ENCODE data around the gene CDR2. TPM values are rescaled to one million over a fixed set of nuclear protein-coding genes. Genes with fewer than 3 reads are reported as not detected.
"Not testable (repeated sequence)": the region's sequence is repeated elsewhere in the genome, so short reads cannot be mapped to it uniquely, and the experiment has no call there.

CDR2 gene
- total and polyA plus RNA-seq, 2 of the 13 experiments (the other 11 are each of a cell fraction or from before 2014, with no cell fraction given), result 59.0 to 78.9 TPM

- Histone ChIP-seq H3K79me2 (ENCODE audit: insufficient read depth, low read length) (peaks cover 95% of the 10 kb centered on the region), H3K36me3 (replicated peaks in 1 of 2; ENCODE audit: control insufficient read depth in 1 of 2, insufficient read depth in 2 of 2, low read length in 2 of 2) (peaks cover 17 to 46% of the 10 kb centered on the region in 2 experiments), H3K4me2 (ENCODE audit: low read depth, low read length) (peak overlapping the region; percentile 97), H4K20me1 (ENCODE audit: insufficient read depth, low read length) (peaks cover 49% of the 10 kb centered on the region), H3K4me1 (ENCODE audit: insufficient read depth, low read length) (peaks cover 72% of the 10 kb centered on the region), H3K27ac (ENCODE audit: extremely low read length, insufficient read depth, low read length) (peak overlapping the region; percentile 85), H3K9ac (ENCODE audit: insufficient read depth, low read depth, low read length) (peak overlapping the region; percentile 96; the same call in 1 of the 2 replicates)
- intact Hi-C loops (cut with micrococcal nuclease; ENCODE audit: unreplicated experiment); FAIRE-seq; CTCF ChIA-PET (ENCODE audit: low intra/inter-chr PET ratio, low total read pairs); in situ Hi-C loops (cut with HindIII; ENCODE audit: extremely low pct_ligation_motif_present, low pct_unique_long_range_greater_than_20kb); ATAC-seq; H3K4me3 ChIP-seq (replicated peaks in 1 of 3; ENCODE audit: insufficient read depth in 1 of 3, low read depth in 2 of 3, low read length in 3 of 3); H3K27me3 ChIP-seq (ENCODE audit: control insufficient read depth in 1 of 2, insufficient read depth in 2 of 2, low read length in 2 of 2); H2AFZ ChIP-seq (ENCODE audit: low read length); H3K9me3 ChIP-seq (ENCODE audit: low read length); BruUV-seq (replicated peaks); TF ChIP-seq FOXA1, CREB1, SOX13 (IDR thresholded peaks at IDR 0.05): not testable (repeated sequence)
- 84% methylated on average over 8 of the region's 8 CpGs for WGBS (ENCODE audit: low lambda C conversion rate)
- POLR2A ChIA-PET, result interaction anchor here (3.8 kb wide), 1 partner anchor 15 kb away, joined by 15 read pairs; no protein-coding TSS in a partner anchor
- DNase-seq (ENCODE audit: low spot score), result peak; percentile 52
- TF ChIP-seq FOXA3 (CRISPR knock-in tag; IDR thresholded peaks at IDR 0.05), result peak; percentile 53
- TF ChIP-seq GLI4 (CRISPR knock-in tag; IDR thresholded peaks at IDR 0.05; ENCODE audit: borderline replicate concordance), result 0 out of 2 replicates have a peak, but pooled peaks have one; percentile 29
- TF ChIP-seq ARNT2 (CRISPR knock-in tag; IDR thresholded peaks at IDR 0.05; ENCODE audit: low read depth), result 0 out of 2 replicates have a peak, but pooled peaks have one; percentile 29
- 0 out of 2 replicates have a peak, but pooled peaks have one; percentile 65 for TF ChIP-seq CC2D1A (CRISPR knock-in tag; IDR thresholded peaks at IDR 0.05)
- TF ChIP-seq ZNF121 (CRISPR knock-in tag; IDR thresholded peaks at IDR 0.05), result peak; percentile 93
- peak; percentile 19; the same call in 1 of the 2 replicates for TF ChIP-seq SOX5 (CRISPR knock-in tag; IDR thresholded peaks at IDR 0.05; ENCODE audit: borderline replicate concordance)
- peak; percentile 70; the same call in 1 of the 2 replicates for TF ChIP-seq TBX3 (IDR thresholded peaks at IDR 0.05; ENCODE audit: borderline replicate concordance)
- TF ChIP-seq GATAD2A (CRISPR knock-in tag; IDR thresholded peaks at IDR 0.05), result peak; percentile 29; the same call in 1 of the 2 replicates
- 0 out of 2 replicates have a peak, but pooled peaks have one; percentile 17 for TF ChIP-seq ZFP1 (CRISPR knock-in tag; IDR thresholded peaks at IDR 0.05)
- TF ChIP-seq FOXA1 (CRISPR knock-in tag; IDR thresholded peaks at IDR 0.05), result 0 out of 2 replicates have a peak, but pooled peaks have one; percentile 39
- peak; percentile 43; the same call in 1 of the 2 replicates for TF ChIP-seq CREB1 (CRISPR knock-in tag; IDR thresholded peaks at IDR 0.05)
- peak; percentile 45 for TF ChIP-seq PRPF4 (IDR thresholded peaks at IDR 0.05; ENCODE audit: low read depth, low read length, poor library complexity, severe bottlenecking)
- TF ChIP-seq ZBTB33 (CRISPR knock-in tag; IDR thresholded peaks at IDR 0.05), result 0 out of 2 replicates have a peak, but pooled peaks have one; percentile 49
- 0 out of 2 replicates have a peak, but pooled peaks have one; percentile 29 for TF ChIP-seq ZFP41 (CRISPR knock-in tag; IDR thresholded peaks at IDR 0.05; ENCODE audit: borderline replicate concordance)
- peak; percentile 70; the same call in 1 of the 2 replicates for TF ChIP-seq ZNF784 (CRISPR knock-in tag; IDR thresholded peaks at IDR 0.05; ENCODE audit: borderline replicate concordance)
- peak; percentile 64; the same call in 1 of the 2 replicates for TF ChIP-seq ZBTB38 (CRISPR knock-in tag; IDR thresholded peaks at IDR 0.05)
- peak; percentile 76; the same call in 1 of the 2 replicates for TF ChIP-seq FOSL1 (CRISPR knock-in tag; IDR thresholded peaks at IDR 0.05; ENCODE audit: borderline replicate concordance)
- TF ChIP-seq SOX13 (CRISPR knock-in tag; conservative IDR thresholded peaks at IDR 0.05 in 1 of 2, IDR thresholded peaks at IDR 0.05 in 1 of 2), result peak in 1 of 2 experiments; percentile 47; a peak in 1 of 4 replicates
These were observed 6.1 kb downstream of the CDR2 start for GRCh38 chr16:22368200-22368826.

All from HepG2 (cell line).